ENCODE measurements around the gene VPS52.

VPS52 gene

GRCh38 chr6:33217681-33218080 is 54.0 kb downstream of the VPS52 start:
- H3K27ac Mint-ChIP-seq, result no peak overlapping the region
- H3K4me1 Mint-ChIP-seq, result peaks cover 9% of the 10 kb centered on the region
- H3K4me3 Mint-ChIP-seq, result peak overlapping the region in 1 of 3 experiments; percentile 28
- H3K27me3 Mint-ChIP-seq (ENCODE audit: low read depth), result peaks cover 9% of the 10 kb centered on the region
- no peaks in the 10 kb centered on the region for H3K36me3 Mint-ChIP-seq (ENCODE audit: low read depth)
- H3K9me3 Mint-ChIP-seq, result peaks cover under 1% of the 10 kb centered on the region
- TF ChIP-seq CTCF (IDR thresholded peaks at IDR 0.05; ENCODE audit: unreplicated experiment in 3 of 3), result no peak

- Mint-ChIP-seq H3K27me3 (ENCODE audit: low read depth) (peaks cover 9% of the 10 kb centered on the region), H3K9me3 (no peaks in the 10 kb centered on the region), H3K4me3 (no peak overlapping the region), H3K36me3 (ENCODE audit: low read depth) (peaks cover under 1% of the 10 kb centered on the region), H3K4me1 (peaks cover 13% of the 10 kb centered on the region), H3K27ac (no peak overlapping the region)
- TF ChIP-seq CTCF (IDR thresholded peaks at IDR 0.05; ENCODE audit: unreplicated experiment in 3 of 3), result no peak
Observed at GRCh38 chr6:33217246-33217645, 54.4 kb downstream of the VPS52 start.

GRCh38 chr6:33216117-33216649 is 55.5 kb downstream of the VPS52 start:
- no peak for TF ChIP-seq CTCF (IDR thresholded peaks at IDR 0.05; ENCODE audit: unreplicated experiment in 3 of 3)
- H3K27me3 Mint-ChIP-seq (ENCODE audit: low read depth), result peaks cover 9% of the 10 kb centered on the region
- H3K4me1 Mint-ChIP-seq, result peaks cover 16% of the 10 kb centered on the region
- peaks cover 6% of the 10 kb centered on the region for H3K36me3 Mint-ChIP-seq (ENCODE audit: low read depth)
- H3K9me3 Mint-ChIP-seq, result no peaks in the 10 kb centered on the region
- no peak overlapping the region for H3K27ac Mint-ChIP-seq
- no peak overlapping the region for H3K4me3 Mint-ChIP-seq

- peak overlapping the region; percentile 33 to 49 (median 34) for H3K4me3 Mint-ChIP-seq
- H3K27ac Mint-ChIP-seq, result no peak overlapping the region
- no peaks in the 10 kb centered on the region for H3K9me3 Mint-ChIP-seq
- H3K4me1 Mint-ChIP-seq, result peaks cover 16% of the 10 kb centered on the region
- H3K27me3 Mint-ChIP-seq (ENCODE audit: low read depth), result peaks cover 9% of the 10 kb centered on the region
- H3K36me3 Mint-ChIP-seq (ENCODE audit: low read depth), result peaks cover 9% of the 10 kb centered on the region
- no peak for TF ChIP-seq CTCF (IDR thresholded peaks at IDR 0.05; ENCODE audit: unreplicated experiment in 3 of 3)
Observed at GRCh38 chr6:33215271-33216116, 56.2 kb downstream of the VPS52 start.

GRCh38 chr6:33213989-33214335 is 57.7 kb downstream of the VPS52 start:
- no peaks in the 10 kb centered on the region for H3K9me3 Mint-ChIP-seq
- peak overlapping the region; percentile 90 to 95 (median 94) for H3K4me3 Mint-ChIP-seq
- H3K36me3 Mint-ChIP-seq (ENCODE audit: low read depth), result peaks cover 21% of the 10 kb centered on the region
- TF ChIP-seq CTCF (IDR thresholded peaks at IDR 0.05; ENCODE audit: unreplicated experiment in 3 of 3), result no peak
- H3K27me3 Mint-ChIP-seq (ENCODE audit: low read depth), result peaks cover 9% of the 10 kb centered on the region
- H3K4me1 Mint-ChIP-seq, result peaks cover 25% of the 10 kb centered on the region
- H3K27ac Mint-ChIP-seq, result peak overlapping the region in 2 of 3 experiments; percentile 63 to 83

Measured in nephron (organoid).